NCI-H82 treated with DMSO at 0.1 percent for 48 hours (cell line): Measurements from ENCODE around the gene RABGGTA.

Source experiments
- DNase-seq: peaks from one replicate; lab custom pipeline; 2025; ENCODE audit not compliant: unreplicated experiment; lab: John Stamatoyannopoulos, UW

The RABGGTA gene

GRCh38 chr14:24304019-24304387, 32.6 kb upstream of the RABGGTA start:
- DNase-seq, result no peak

GRCh38 chr14:24300326-24300980, 29.1 kb upstream of the RABGGTA start:
- no peak for DNase-seq

GRCh38 chr14:24299255-24300191, 28.1 kb upstream of the RABGGTA start, which contains the start of the genes DHRS1 and NOP9:
TSS of gene DHRS1 (minus strand) at chr14:24299780. CDS start at chr14:24299106, 674 bp downstream.
TSS of gene NOP9 (plus strand) at chr14:24299850. CDS start at chr14:24299955, 105 bp downstream.
- peak; percentile 51 for DNase-seq

GRCh38 chr14:24298892-24299254, 27.5 kb upstream of the RABGGTA start:
- no peak for DNase-seq

- peak; percentile 2 for DNase-seq
These were observed 26.0 kb upstream of the RABGGTA start for GRCh38 chr14:24297190-24297964.

GRCh38 chr14:24296341-24297157, 25.2 kb upstream of the RABGGTA start:
- DNase-seq, result no peak

- no peak for DNase-seq
These were observed 22.1 kb upstream of the RABGGTA start for GRCh38 chr14:24293525-24293924.

- no peak for DNase-seq
These were observed 20.9 kb upstream of the RABGGTA start for GRCh38 chr14:24292118-24292807.

- DNase-seq, result no peak
These were observed 20.2 kb upstream of the RABGGTA start for GRCh38 chr14:24291446-24292117.

- DNase-seq, result no peak
These were observed 19.3 kb upstream of the RABGGTA start for GRCh38 chr14:24290746-24291145.

GRCh38 chr14:24289649-24290280, 18.4 kb upstream of the RABGGTA start:
- DNase-seq, result no peak

GRCh38 chr14:24286996-24287395, 15.6 kb upstream of the RABGGTA start:
- no peak for DNase-seq

- DNase-seq, result no peak
These were observed 14.0 kb upstream of the RABGGTA start for GRCh38 chr14:24285351-24285750.

GRCh38 chr14:24284501-24285035, 13.2 kb upstream of the RABGGTA start:
- DNase-seq, result no peak

GRCh38 chr14:24283796-24284460, 12.5 kb upstream of the RABGGTA start:
- no peak for DNase-seq

GRCh38 chr14:24282736-24283135, 11.3 kb upstream of the RABGGTA start:
- DNase-seq, result no peak

- DNase-seq, result no peak
These were observed 10.2 kb upstream of the RABGGTA start for GRCh38 chr14:24281636-24282035.

GRCh38 chr14:24280797-24281460, 9.5 kb upstream of the RABGGTA start:
- no peak for DNase-seq
